ENCODE results near the gene CARS2. TPM values are rescaled to one million over a fixed set of nuclear protein-coding genes. Genes with fewer than 3 reads are reported as not detected.

The CARS2 gene
- total RNA-seq, 1 donor from 2014 or later: 101 TPM

DNA sequence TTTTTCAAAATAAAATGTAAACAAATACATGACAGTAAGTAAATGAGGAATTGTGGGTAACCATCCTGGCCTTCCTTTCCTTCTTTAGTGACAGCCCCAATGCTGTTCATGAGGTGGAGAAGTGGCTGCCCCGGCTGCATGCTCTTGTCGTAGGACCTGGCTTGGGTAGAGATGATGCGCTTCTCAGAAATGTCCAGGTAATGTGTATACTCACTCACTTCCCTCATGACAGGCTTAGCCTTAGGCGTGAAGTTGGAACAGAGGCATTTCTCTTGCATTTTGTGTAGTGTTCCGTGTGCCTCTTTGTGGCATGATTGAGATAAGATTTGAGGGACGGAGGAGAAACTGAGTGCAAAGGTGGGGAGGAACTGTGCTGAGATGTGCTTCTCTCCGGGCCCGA is 78.6 kb downstream of the CARS2 start:
- intact Hi-C loops (cut with micrococcal nuclease): no loop called here
- peaks cover 32% of the 10 kb centered on the region for H3K4me1 Mint-ChIP-seq
- DNase-seq: no peak
- H3K9me3 Mint-ChIP-seq: no peaks in the 10 kb centered on the region
- H3K27me3 Mint-ChIP-seq: no peaks in the 10 kb centered on the region
- peaks cover 38% of the 10 kb centered on the region for H3K36me3 Mint-ChIP-seq (ENCODE audit: low read depth)
- no peak overlapping the region for H3K4me3 Mint-ChIP-seq
- no peak overlapping the region for H3K27ac Mint-ChIP-seq

DNA sequence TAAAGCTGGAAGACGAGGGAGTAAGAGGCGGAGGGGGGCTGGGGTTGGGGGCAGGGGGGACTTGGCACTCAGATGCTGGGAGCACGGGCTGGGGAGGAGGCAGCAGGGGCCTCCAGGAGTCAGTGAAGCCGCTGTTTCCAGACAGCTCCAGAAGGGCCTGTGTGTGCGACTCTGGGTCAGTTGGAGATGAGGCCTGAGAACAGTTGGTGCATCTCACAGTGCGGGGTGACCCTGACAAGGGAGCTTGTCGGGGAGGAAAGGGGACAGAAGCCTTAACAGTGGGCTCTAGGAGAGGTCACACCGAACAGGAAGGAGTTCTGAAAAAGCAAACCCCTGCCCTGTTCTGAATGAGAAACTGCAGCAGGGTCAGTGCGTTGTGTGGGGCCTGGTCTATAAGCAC is 79.4 kb downstream of the CARS2 start:
- H3K9me3 Mint-ChIP-seq: no peaks in the 10 kb centered on the region
- H3K4me3 Mint-ChIP-seq: no peak overlapping the region
- H3K4me1 Mint-ChIP-seq: peaks cover 32% of the 10 kb centered on the region
- no peak for DNase-seq
- peaks cover 34% of the 10 kb centered on the region for H3K36me3 Mint-ChIP-seq (ENCODE audit: low read depth)
- H3K27me3 Mint-ChIP-seq: no peaks in the 10 kb centered on the region
- intact Hi-C loops (cut with micrococcal nuclease): no loop called here
- no peak overlapping the region for H3K27ac Mint-ChIP-seq

DNA sequence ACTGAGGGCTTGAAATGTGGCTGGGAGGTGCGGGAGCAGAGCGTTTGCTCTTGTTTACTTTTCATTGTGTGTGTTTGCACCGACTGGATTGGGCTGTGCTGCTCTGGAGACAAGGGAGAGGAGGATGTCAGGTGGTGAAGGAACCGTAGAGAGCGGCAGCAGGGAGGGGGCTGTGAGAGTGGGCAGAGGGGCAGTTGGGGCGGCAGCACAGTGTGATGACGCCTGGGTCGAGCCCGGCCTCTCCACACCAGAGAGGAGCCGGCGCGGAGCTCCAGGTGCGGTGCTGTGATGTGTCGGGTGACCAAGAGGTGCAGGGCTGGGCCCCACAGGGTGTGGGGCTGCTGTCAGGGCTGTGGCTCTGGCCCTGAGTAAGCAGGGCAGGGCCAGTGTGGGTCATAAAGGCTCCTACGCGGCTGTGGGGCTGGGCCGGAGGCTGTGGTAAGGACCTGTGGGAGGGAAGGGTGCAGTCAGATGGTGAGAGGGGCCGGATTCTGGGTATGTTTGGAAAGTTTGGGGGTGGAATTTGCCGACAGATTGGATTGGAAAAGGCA is 80.1 kb downstream of the CARS2 start:
- Mint-ChIP-seq H3K27ac (no peak overlapping the region), H3K27me3 (no peaks in the 10 kb centered on the region), H3K4me3 (no peak overlapping the region), H3K9me3 (no peaks in the 10 kb centered on the region), H3K4me1 (peaks cover 31% of the 10 kb centered on the region), H3K36me3 (ENCODE audit: low read depth) (peaks cover 33% of the 10 kb centered on the region)
- intact Hi-C loops (cut with micrococcal nuclease): no loop called here
- DNase-seq: no peak

DNA sequence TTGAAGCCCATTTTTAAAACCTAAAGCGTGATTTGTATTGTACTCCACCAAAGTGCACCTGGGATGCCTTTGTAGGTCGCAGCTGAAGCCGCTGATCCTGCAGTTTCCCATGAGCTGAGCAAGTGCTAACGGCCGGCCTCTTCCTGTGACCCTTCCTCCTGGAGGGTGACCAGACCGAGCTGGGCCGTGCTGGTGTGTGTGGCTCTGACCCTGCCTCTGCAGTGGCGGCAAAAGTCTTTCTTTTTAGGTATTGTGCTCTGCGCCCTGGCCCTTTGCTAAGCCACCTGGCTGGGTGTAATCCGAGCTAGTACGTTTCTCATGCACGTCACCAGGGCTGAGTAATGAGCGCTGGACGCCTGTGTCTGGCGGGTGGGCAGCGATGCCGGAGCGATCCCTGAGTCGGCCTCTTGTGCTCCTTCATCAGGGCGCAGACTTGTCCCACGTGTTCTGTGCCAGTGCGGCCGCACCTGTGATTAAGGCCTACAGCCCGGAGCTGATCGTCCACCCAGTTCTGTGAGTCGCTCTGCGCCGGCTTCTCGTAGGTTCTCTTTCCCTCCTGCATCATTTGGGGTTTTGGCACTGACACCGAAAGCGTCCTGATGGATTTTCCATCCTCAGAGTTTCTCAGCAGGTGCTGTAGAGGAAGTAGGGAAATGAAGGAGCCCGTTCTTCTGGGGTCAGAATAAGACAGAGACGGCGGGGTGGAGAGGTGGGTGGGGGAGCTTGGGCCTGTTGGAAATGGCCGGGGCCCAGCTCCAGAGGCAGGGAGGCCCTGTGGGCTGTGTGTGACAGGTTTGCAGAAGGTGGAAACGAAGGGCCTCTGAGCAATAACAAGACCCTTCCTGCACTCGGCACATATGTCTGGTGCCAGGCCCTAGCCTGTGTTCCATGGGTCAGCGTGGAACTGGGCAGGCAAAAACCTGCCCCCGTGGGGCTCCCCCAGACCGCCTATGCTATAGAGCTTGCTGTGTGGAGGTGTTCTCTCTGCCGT is 80.9 kb downstream of the CARS2 start:
- Mint-ChIP-seq H3K36me3 (ENCODE audit: low read depth) (peaks cover 28% of the 10 kb centered on the region), H3K4me1 (peaks cover 25% of the 10 kb centered on the region), H3K4me3 (no peak overlapping the region), H3K27ac (no peak overlapping the region), H3K9me3 (no peaks in the 10 kb centered on the region), H3K27me3 (no peaks in the 10 kb centered on the region)
- DNase-seq: no peak
- intact Hi-C loops (cut with micrococcal nuclease): no loop called here

GRCh38 chr13:110620596-110620995 is 85.3 kb downstream of the CARS2 start:
- Mint-ChIP-seq H3K36me3 (ENCODE audit: low read depth) (peaks cover 8% of the 10 kb centered on the region), H3K9me3 (no peaks in the 10 kb centered on the region), H3K27ac (no peak overlapping the region), H3K4me1 (peaks cover 22% of the 10 kb centered on the region), H3K4me3 (no peak overlapping the region), H3K27me3 (no peaks in the 10 kb centered on the region)
- no peak for DNase-seq
- intact Hi-C loops (cut with micrococcal nuclease): no loop called here

GRCh38 chr13:110618780-110619179 is 87.1 kb downstream of the CARS2 start:
- Mint-ChIP-seq H3K9me3 (peaks cover 6% of the 10 kb centered on the region), H3K36me3 (ENCODE audit: low read depth) (peaks cover 12% of the 10 kb centered on the region), H3K27me3 (no peaks in the 10 kb centered on the region), H3K27ac (no peak overlapping the region), H3K4me1 (peaks cover 26% of the 10 kb centered on the region), H3K4me3 (no peak overlapping the region)
- intact Hi-C loops (cut with micrococcal nuclease): loop anchor here (5.0 kb wide), 5 partner anchors 56 to 831 kb away; partner anchors contain the start of genes IRS2 and RAB20
- no peak for DNase-seq

GRCh38 chr13:110618167-110618566 is 87.7 kb downstream of the CARS2 start:
- Mint-ChIP-seq H3K9me3 (peaks cover 9% of the 10 kb centered on the region), H3K27ac (no peak overlapping the region), H3K4me1 (peaks cover 26% of the 10 kb centered on the region), H3K27me3 (no peaks in the 10 kb centered on the region), H3K4me3 (no peak overlapping the region), H3K36me3 (ENCODE audit: low read depth) (peaks cover 11% of the 10 kb centered on the region)
- no peak for DNase-seq
- intact Hi-C loops (cut with micrococcal nuclease): loop anchor here (5.0 kb wide), 5 partner anchors 56 to 831 kb away; partner anchors contain the start of genes IRS2 and RAB20

GRCh38 chr13:110617321-110618072 is 88.4 kb downstream of the CARS2 start:
- DNase-seq: no peak
- no peaks in the 10 kb centered on the region for H3K27me3 Mint-ChIP-seq
- H3K4me3 Mint-ChIP-seq: peak overlapping the region; percentile 34
- peaks cover 24% of the 10 kb centered on the region for H3K4me1 Mint-ChIP-seq
- H3K27ac Mint-ChIP-seq: no peak overlapping the region
- intact Hi-C loops (cut with micrococcal nuclease): loop anchor here (5.0 kb wide), 5 partner anchors 55 to 830 kb away; partner anchors contain the start of genes IRS2 and RAB20
- peaks cover 9% of the 10 kb centered on the region for H3K9me3 Mint-ChIP-seq
- peaks cover 6% of the 10 kb centered on the region for H3K36me3 Mint-ChIP-seq (ENCODE audit: low read depth)

DNA sequence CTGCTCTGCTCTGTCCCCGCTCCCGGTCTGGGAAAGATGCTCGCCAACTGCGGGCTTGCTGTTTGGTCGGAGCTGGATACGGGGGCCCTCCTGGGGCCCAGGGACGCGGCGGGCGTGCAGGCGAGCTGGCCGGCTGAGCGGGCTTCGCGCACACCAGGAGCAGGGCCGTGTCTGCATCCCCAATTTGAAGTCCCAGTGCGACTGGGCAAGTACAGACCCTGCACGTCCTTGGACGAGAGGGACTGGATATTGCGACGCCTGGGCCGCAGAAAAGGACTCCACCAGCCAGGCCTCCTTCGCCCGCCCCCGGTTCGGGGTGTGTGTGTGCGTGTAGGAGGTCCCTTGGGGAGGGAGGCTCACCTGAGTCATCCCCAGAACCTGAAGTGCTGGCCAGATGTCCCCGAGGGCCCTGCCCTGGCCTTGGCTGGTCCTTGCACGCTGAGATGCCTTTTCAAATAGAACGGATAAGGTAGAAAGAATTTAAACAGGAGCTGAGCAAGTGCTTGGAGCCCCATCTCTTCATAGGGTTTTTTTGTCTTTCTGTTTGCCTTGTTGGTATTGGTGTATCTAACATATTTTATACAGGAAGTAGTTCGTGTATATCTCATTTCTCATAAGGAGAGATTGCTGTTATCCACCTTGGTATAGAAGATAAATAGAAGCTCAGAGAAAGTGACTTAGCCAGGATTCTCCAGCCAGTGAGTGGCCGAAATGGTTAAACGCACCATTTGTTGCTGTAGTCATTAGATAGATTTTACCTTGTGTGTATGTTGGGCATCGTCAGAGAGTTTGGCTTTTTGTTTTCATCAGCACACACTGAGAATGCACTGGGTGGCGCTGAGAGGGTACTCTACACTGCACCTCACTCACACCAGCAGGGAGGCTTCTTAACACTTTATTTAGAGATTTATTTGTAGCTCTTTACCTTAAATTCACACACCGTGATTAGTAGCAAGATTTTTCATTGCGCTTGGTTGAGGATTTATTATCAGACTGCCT is 89.5 kb downstream of the CARS2 start:
- DNase-seq: peak; percentile 80
- Mint-ChIP-seq H3K27me3 (peaks cover 2% of the 10 kb centered on the region), H3K4me1 (peaks cover 24% of the 10 kb centered on the region), H3K36me3 (ENCODE audit: low read depth) (peaks cover 4% of the 10 kb centered on the region), H3K4me3 (peak overlapping the region; percentile 95), H3K9me3 (peaks cover 9% of the 10 kb centered on the region), H3K27ac (peak overlapping the region; percentile 63)
- intact Hi-C loops (cut with micrococcal nuclease): loop anchor here (5.0 kb wide), 5 partner anchors 54 to 829 kb away; partner anchors contain the start of genes IRS2 and RAB20

- intact Hi-C loops (cut with micrococcal nuclease): loop anchor here (1.0 to 5.0 kb wide), 6 partner anchors 53 to 828 kb away; partner anchors contain the start of genes IRS2 and RAB20
- H3K9me3 Mint-ChIP-seq: peaks cover 9% of the 10 kb centered on the region
- H3K27me3 Mint-ChIP-seq: peaks cover 2% of the 10 kb centered on the region
- peak; percentile 94 for DNase-seq
- H3K4me3 Mint-ChIP-seq: peak within 1 kb of the TSS; percentile 95
- H3K36me3 Mint-ChIP-seq (ENCODE audit: low read depth): peaks cover 4% of the 10 kb centered on the region
- H3K27ac Mint-ChIP-seq: peak within 1 kb of the TSS; percentile 95
- H3K4me1 Mint-ChIP-seq: peaks cover 26% of the 10 kb centered on the region
Observed at GRCh38 chr13:110615322-110616102, 90.4 kb downstream of the CARS2 start, which contains the start of gene NAXD. NAXD (plus strand) TSS chr13:110615545; CDS start chr13:110615602, 57 bp downstream.

- peaks cover 9% of the 10 kb centered on the region for H3K9me3 Mint-ChIP-seq
- no peak for DNase-seq
- intact Hi-C loops (cut with micrococcal nuclease): loop anchor here (1.0 to 5.0 kb wide), 6 partner anchors 53 to 828 kb away; partner anchors contain the start of genes IRS2 and RAB20
Observed at GRCh38 chr13:110615005-110615321, 91.0 kb downstream of the CARS2 start.

More at GRCh38 chr13:110615005-110615321, 91.0 kb downstream of the CARS2 start:
- Mint-ChIP-seq H3K27ac (peak overlapping the region; percentile 95), H3K36me3 (ENCODE audit: low read depth) (peaks cover 4% of the 10 kb centered on the region), H3K27me3 (peaks cover 2% of the 10 kb centered on the region), H3K4me3 (peak overlapping the region; percentile 95), H3K4me1 (peaks cover 24% of the 10 kb centered on the region)

Measured in activated CD4-positive, alpha-beta T cell treated with anti-CD3 and anti-CD28 coated beads, Interleukin-2, amount 10 ng/mL, durations not matched to agents 24 days and 14 days (primary cell).